ENCODE results near the gene P2RY11. TPM values are rescaled to one million over a fixed set of nuclear protein-coding genes. Genes with fewer than 3 reads are reported as not detected.
A peak's percentile ranks its signal among the peaks of the same experiment; 100 is the strongest.

The P2RY11 gene
- total RNA-seq, 4 donors from 2014 or later: 2.9 to 9.2 (median 5.8) TPM

- H3K27ac ChIP-seq: no peak overlapping the region
- TF ChIP-seq POLR2A (IDR thresholded peaks at IDR 0.05): no peak
- TF ChIP-seq CTCF (IDR thresholded peaks at IDR 0.05): peak in 5 of 6 experiments; percentile 6 to 60 (median 34)
- no peak overlapping the region for H3K4me3 ChIP-seq
- H3K9me3 ChIP-seq: peaks cover 0 to 10% (median 0%) of the 10 kb centered on the region in 3 donors
- H3K36me3 ChIP-seq: no peaks in the 10 kb centered on the region
- no peak for DNase-seq
- H3K27me3 ChIP-seq: peaks cover 0 to 14% (median 0%) of the 10 kb centered on the region in 4 donors
- intact Hi-C loops (cut with DNase I): no loop called here
- no peaks in the 10 kb centered on the region for H3K4me1 ChIP-seq
- 33 to 52% methylated on average over 2 of the region's 2 CpGs for WGBS, 2 donors
These were observed 37.3 kb upstream of the P2RY11 start for GRCh38 chr19:10074153-10074552.

- DNase-seq: no peak
- H3K4me1 ChIP-seq: peaks cover 0 to 6% (median 0%) of the 10 kb centered on the region in 3 donors
- peaks cover 0 to 10% (median 0%) of the 10 kb centered on the region in 3 donors for H3K9me3 ChIP-seq
- TF ChIP-seq POLR2A (IDR thresholded peaks at IDR 0.05): no peak
- TF ChIP-seq CTCF (IDR thresholded peaks at IDR 0.05): no peak
- peaks cover 0 to 6% (median 0%) of the 10 kb centered on the region in 4 donors for H3K27me3 ChIP-seq
- no peak overlapping the region for H3K4me3 ChIP-seq
- intact Hi-C loops (cut with DNase I): no loop called here
- no peaks in the 10 kb centered on the region for H3K36me3 ChIP-seq
- no peak overlapping the region for H3K27ac ChIP-seq
- 60 to 79% methylated on average over 6 of the region's 6 CpGs for WGBS, 2 donors
These were observed 35.0 kb upstream of the P2RY11 start for GRCh38 chr19:10076535-10076934.

GRCh38 chr19:10078329-10078728 lies 33.2 kb upstream of the P2RY11 start:
- Histone ChIP-seq H3K36me3 (no peaks in the 10 kb centered on the region), H3K4me3 (no peak overlapping the region), H3K27ac (no peak overlapping the region), H3K4me1 (peaks cover 0 to 6% (median 0%) of the 10 kb centered on the region in 3 donors), H3K9me3 (peaks cover 0 to 10% (median 0%) of the 10 kb centered on the region in 3 donors), H3K27me3 (peaks cover 0 to 6% (median 0%) of the 10 kb centered on the region in 4 donors)
- WGBS, 2 donors: 57 to 69% methylated on average over 8 of the region's 8 CpGs
- intact Hi-C loops (cut with DNase I): no loop called here
- DNase-seq: no peak
- TF ChIP-seq POLR2A (IDR thresholded peaks at IDR 0.05): no peak
- no peak for TF ChIP-seq CTCF (IDR thresholded peaks at IDR 0.05)

- H3K27ac ChIP-seq: no peak overlapping the region
- intact Hi-C loops (cut with DNase I): no loop called here
- H3K36me3 ChIP-seq: no peaks in the 10 kb centered on the region
- peaks cover 0 to 3% (median 0%) of the 10 kb centered on the region in 3 donors for H3K9me3 ChIP-seq
- H3K4me1 ChIP-seq: peaks cover 0 to 6% (median 0%) of the 10 kb centered on the region in 3 donors
- peaks cover 0 to 6% (median 0%) of the 10 kb centered on the region in 4 donors for H3K27me3 ChIP-seq
- DNase-seq: no peak
- WGBS, 2 donors: 26 to 27% methylated on average over 4 to 7 of the region's 7 CpGs
- no peak overlapping the region for H3K4me3 ChIP-seq
- TF ChIP-seq CTCF (IDR thresholded peaks at IDR 0.05): no peak
- TF ChIP-seq POLR2A (IDR thresholded peaks at IDR 0.05): no peak
These were observed 32.5 kb upstream of the P2RY11 start for GRCh38 chr19:10079031-10079453.

GRCh38 chr19:10083911-10084310 lies 27.6 kb upstream of the P2RY11 start:
- intact Hi-C loops (cut with DNase I): no loop called here
- peaks cover 4 to 31% (median 17%) of the 10 kb centered on the region in 3 donors for H3K4me1 ChIP-seq
- H3K9me3 ChIP-seq: no peaks in the 10 kb centered on the region
- TF ChIP-seq CTCF (IDR thresholded peaks at IDR 0.05) (no peak), POLR2A (IDR thresholded peaks at IDR 0.05) (no peak)
- 77 to 78% methylated on average over 9 of the region's 9 CpGs for WGBS, 2 donors
- H3K36me3 ChIP-seq: peaks cover 0 to 1% (median 0%) of the 10 kb centered on the region in 3 donors
- no peak overlapping the region for H3K4me3 ChIP-seq
- H3K27me3 ChIP-seq: no peaks in the 10 kb centered on the region
- no peak for DNase-seq
- H3K27ac ChIP-seq: no peak overlapping the region

All from esophagus squamous epithelium (tissue), 5 donors.